ENCODE results near the gene CD1C. TPM values are rescaled to one million over a fixed set of nuclear protein-coding genes. Genes with fewer than 3 reads are reported as not detected.

Gene CD1C
- polyA plus RNA-seq, 1 of the 3 experiments (the other 2 are of a cell fraction): not detected

DNA sequence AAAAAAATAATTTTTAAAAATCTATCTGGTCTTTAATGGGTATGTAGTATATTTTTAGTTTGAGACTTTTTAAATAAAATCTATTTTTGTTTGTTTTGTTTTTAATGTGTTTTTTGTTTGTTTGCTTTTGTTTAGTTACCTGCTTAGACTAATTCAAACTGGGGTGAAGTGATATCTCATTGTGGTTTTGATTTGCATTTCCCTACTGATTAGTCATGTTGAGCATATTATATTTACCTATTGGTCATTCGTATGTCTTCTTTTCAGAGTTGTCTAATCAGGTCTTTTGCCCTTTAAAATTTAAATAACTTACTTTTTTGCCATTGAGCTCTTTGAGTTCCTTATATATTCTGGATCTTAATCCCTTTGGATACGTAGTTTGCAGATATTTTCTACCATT, 21.3 kb downstream of the CD1C start (continued):
- TF ChIP-seq, protein P1, sequence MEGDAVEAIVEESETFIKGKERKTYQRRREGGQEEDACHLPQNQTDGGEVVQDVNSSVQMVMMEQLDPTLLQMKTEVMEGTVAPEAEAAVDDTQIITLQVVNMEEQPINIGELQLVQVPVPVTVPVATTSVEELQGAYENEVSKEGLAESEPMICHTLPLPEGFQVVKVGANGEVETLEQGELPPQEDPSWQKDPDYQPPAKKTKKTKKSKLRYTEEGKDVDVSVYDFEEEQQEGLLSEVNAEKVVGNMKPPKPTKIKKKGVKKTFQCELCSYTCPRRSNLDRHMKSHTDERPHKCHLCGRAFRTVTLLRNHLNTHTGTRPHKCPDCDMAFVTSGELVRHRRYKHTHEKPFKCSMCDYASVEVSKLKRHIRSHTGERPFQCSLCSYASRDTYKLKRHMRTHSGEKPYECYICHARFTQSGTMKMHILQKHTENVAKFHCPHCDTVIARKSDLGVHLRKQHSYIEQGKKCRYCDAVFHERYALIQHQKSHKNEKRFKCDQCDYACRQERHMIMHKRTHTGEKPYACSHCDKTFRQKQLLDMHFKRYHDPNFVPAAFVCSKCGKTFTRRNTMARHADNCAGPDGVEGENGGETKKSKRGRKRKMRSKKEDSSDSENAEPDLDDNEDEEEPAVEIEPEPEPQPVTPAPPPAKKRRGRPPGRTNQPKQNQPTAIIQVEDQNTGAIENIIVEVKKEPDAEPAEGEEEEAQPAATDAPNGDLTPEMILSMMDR (IDR thresholded peaks at IDR 0.05): no peak
- TF ChIP-seq FOXJ3 (CRISPR knock-in tag; IDR thresholded peaks at IDR 0.05) (no peak), RFX5 (IDR thresholded peaks at IDR 0.05; ENCODE audit: low read length) (no peak), JUND (IDR thresholded peaks at IDR 0.05) (no peak), TAF1 (IDR thresholded peaks at IDR 0.05; ENCODE audit: borderline replicate concordance, low read depth, low read length) (no peak)
- TF ChIP-seq, protein P2, sequence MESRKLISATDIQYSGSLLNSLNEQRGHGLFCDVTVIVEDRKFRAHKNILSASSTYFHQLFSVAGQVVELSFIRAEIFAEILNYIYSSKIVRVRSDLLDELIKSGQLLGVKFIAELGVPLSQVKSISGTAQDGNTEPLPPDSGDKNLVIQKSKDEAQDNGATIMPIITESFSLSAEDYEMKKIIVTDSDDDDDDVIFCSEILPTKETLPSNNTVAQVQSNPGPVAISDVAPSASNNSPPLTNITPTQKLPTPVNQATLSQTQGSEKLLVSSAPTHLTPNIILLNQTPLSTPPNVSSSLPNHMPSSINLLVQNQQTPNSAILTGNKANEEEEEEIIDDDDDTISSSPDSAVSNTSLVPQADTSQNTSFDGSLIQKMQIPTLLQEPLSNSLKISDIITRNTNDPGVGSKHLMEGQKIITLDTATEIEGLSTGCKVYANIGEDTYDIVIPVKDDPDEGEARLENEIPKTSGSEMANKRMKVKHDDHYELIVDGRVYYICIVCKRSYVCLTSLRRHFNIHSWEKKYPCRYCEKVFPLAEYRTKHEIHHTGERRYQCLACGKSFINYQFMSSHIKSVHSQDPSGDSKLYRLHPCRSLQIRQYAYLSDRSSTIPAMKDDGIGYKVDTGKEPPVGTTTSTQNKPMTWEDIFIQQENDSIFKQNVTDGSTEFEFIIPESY (IDR thresholded peaks at IDR 0.05; ENCODE audit: borderline replicate concordance, low read depth): no peak

DNA sequence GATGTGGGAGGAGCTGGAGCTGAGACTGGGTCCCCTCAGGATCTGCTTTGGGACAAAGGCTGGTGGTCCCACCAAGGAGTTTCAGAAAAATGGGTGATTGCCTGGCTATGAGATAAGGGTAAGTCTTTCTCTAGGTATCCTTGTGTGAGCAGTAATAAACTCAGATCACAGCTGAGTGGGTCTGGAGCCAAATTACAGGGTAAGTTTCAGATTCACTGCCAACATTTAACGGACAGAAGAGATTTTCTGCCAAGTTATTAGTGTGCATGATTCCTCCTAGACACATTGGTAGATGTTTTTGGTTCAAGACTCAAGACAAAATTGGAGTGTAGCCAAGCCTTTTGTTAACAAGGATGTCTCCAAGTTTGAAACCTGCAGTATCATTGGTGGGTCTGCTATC, 34.1 kb downstream of the CD1C start:
- POLR2A ChIA-PET: no interaction called here
- TF ChIP-seq, protein P3, sequence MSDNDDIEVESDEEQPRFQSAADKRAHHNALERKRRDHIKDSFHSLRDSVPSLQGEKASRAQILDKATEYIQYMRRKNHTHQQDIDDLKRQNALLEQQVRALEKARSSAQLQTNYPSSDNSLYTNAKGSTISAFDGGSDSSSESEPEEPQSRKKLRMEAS (IDR thresholded peaks at IDR 0.05; ENCODE audit: low read depth): no peak
- no peak overlapping the region for H2AFZ ChIP-seq (ENCODE audit: low read depth)
- WGBS (ENCODE audit: low lambda C conversion rate): 0% methylated on average over 1 of the region's 1 CpG
- H3K4me1 ChIP-seq (ENCODE audit: control insufficient read depth in 1 of 2, insufficient read depth in 2 of 2, low read depth in 1 of 2, low read length in 1 of 2): no peaks in the 10 kb centered on the region
- no peak overlapping the region for H3K27ac ChIP-seq (ENCODE audit: low read depth in 2 of 2, low read length in 1 of 2)
- no peaks in the 10 kb centered on the region for H3K9me2 ChIP-seq
- no peaks in the 10 kb centered on the region for H3K79me2 ChIP-seq (ENCODE audit: insufficient read depth)
- H4K20me1 ChIP-seq (ENCODE audit: insufficient read depth): no peaks in the 10 kb centered on the region
- H3F3A ChIP-seq (replicated peaks; ENCODE audit: insufficient read depth): no peaks in the 10 kb centered on the region
- no peak overlapping the region for H3K9ac ChIP-seq
- no peak overlapping the region for H3K4me2 ChIP-seq
- no peak for DNase-seq
- no peaks in the 10 kb centered on the region for H3K36me3 ChIP-seq (replicated peaks in 1 of 2; ENCODE audit: control insufficient read depth in 1 of 2, insufficient read depth in 2 of 2, low read length in 1 of 2)
- H3K4me3 ChIP-seq (ENCODE audit: low read depth in 2 of 2, low read length in 1 of 2): no peak overlapping the region
- CTCF ChIA-PET: no interaction called here
- no peaks in the 10 kb centered on the region for H3K9me3 ChIP-seq
- no peaks in the 10 kb centered on the region for H3K27me3 ChIP-seq (ENCODE audit: insufficient read depth)

DNA sequence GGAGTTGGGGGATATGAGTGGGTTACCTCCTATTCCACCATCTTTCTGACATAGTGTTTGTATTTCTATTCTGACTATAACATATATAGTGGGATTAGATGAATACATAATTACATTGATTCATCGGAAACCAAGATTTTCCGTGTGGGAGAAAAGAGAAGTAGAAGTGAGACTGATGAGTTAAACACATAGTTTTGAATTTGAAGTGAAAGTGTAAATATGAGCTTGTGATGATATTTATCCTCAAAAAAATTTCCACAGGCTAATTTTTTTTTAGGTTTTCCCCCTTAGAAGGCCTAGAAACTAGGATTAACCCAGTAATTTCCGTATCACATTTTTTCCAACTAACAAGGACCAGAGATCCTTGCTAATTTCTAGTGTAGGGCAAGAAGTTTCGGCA, 34.7 kb downstream of the CD1C start:
- CTCF ChIA-PET: no interaction called here
- H3K9ac ChIP-seq: no peak overlapping the region
- no peaks in the 10 kb centered on the region for H3K36me3 ChIP-seq (replicated peaks in 1 of 2; ENCODE audit: control insufficient read depth in 1 of 2, insufficient read depth in 2 of 2, low read length in 1 of 2)
- no peak overlapping the region for H3K27ac ChIP-seq (ENCODE audit: low read depth in 2 of 2, low read length in 1 of 2)
- H3K4me3 ChIP-seq (ENCODE audit: low read depth in 2 of 2, low read length in 1 of 2): no peak overlapping the region
- H3K4me1 ChIP-seq (ENCODE audit: control insufficient read depth in 1 of 2, insufficient read depth in 2 of 2, low read depth in 1 of 2, low read length in 1 of 2): no peaks in the 10 kb centered on the region
- H3K27me3 ChIP-seq (ENCODE audit: insufficient read depth): no peaks in the 10 kb centered on the region
- 5% methylated on average over 4 of the region's 4 CpGs for WGBS (ENCODE audit: low lambda C conversion rate)
- no peaks in the 10 kb centered on the region for H3K9me2 ChIP-seq
- H3F3A ChIP-seq (replicated peaks; ENCODE audit: insufficient read depth): no peaks in the 10 kb centered on the region
- no peaks in the 10 kb centered on the region for H3K9me3 ChIP-seq
- H3K4me2 ChIP-seq: no peak overlapping the region
- no peak for TF ChIP-seq YY1 (IDR thresholded peaks at IDR 0.05; ENCODE audit: low read depth)
- TF ChIP-seq EP300 (IDR thresholded peaks at IDR 0.05; ENCODE audit: borderline replicate concordance in 1 of 2, low read depth in 1 of 2, low read length in 1 of 2): no peak
- TF ChIP-seq, protein P4, sequence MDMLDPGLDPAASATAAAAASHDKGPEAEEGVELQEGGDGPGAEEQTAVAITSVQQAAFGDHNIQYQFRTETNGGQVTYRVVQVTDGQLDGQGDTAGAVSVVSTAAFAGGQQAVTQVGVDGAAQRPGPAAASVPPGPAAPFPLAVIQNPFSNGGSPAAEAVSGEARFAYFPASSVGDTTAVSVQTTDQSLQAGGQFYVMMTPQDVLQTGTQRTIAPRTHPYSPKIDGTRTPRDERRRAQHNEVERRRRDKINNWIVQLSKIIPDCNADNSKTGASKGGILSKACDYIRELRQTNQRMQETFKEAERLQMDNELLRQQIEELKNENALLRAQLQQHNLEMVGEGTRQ (IDR thresholded peaks at IDR 0.05; ENCODE audit: borderline replicate concordance, low read depth, low read length): no peak
- no peak for TF ChIP-seq ELF1 (IDR thresholded peaks at IDR 0.05)
- TF ChIP-seq FOSL2 (IDR thresholded peaks at IDR 0.05; ENCODE audit: borderline replicate concordance, low read depth): no peak
- TF ChIP-seq, protein P5, sequence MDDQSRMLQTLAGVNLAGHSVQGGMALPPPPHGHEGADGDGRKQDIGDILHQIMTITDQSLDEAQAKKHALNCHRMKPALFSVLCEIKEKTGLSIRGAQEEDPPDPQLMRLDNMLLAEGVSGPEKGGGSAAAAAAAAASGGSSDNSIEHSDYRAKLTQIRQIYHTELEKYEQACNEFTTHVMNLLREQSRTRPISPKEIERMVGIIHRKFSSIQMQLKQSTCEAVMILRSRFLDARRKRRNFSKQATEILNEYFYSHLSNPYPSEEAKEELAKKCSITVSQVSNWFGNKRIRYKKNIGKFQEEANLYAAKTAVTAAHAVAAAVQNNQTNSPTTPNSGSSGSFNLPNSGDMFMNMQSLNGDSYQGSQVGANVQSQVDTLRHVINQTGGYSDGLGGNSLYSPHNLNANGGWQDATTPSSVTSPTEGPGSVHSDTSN (IDR thresholded peaks at IDR 0.05): no peak
- TF ChIP-seq RAD21 (IDR thresholded peaks at IDR 0.05; ENCODE audit: low read length): no peak
- no peak for TF ChIP-seq SIN3A (IDR thresholded peaks at IDR 0.05; ENCODE audit: borderline replicate concordance, low read depth, low read length)
- no peak for TF ChIP-seq MXI1 (IDR thresholded peaks at IDR 0.05; ENCODE audit: low read depth, low read length)
- H2AFZ ChIP-seq (ENCODE audit: low read depth): no peak overlapping the region
- POLR2A ChIA-PET: no interaction called here
- H3K79me2 ChIP-seq (ENCODE audit: insufficient read depth): no peaks in the 10 kb centered on the region
- H4K20me1 ChIP-seq (ENCODE audit: insufficient read depth): no peaks in the 10 kb centered on the region
- no peak for DNase-seq

Measured in SK-N-SH (cell line).